Eye (tissue), 1 donor: ENCODE measurements around the gene CLEC4A.
"Not testable (repeated sequence)": the region's sequence is repeated elsewhere in the genome, so short reads cannot be mapped to it uniquely, and the experiment has no call there.

Source experiments
- DNase-seq: peaks from one replicate; pipeline ENCODE4 v3.0.0-alpha.2; 2015

The CLEC4A gene

DNA sequence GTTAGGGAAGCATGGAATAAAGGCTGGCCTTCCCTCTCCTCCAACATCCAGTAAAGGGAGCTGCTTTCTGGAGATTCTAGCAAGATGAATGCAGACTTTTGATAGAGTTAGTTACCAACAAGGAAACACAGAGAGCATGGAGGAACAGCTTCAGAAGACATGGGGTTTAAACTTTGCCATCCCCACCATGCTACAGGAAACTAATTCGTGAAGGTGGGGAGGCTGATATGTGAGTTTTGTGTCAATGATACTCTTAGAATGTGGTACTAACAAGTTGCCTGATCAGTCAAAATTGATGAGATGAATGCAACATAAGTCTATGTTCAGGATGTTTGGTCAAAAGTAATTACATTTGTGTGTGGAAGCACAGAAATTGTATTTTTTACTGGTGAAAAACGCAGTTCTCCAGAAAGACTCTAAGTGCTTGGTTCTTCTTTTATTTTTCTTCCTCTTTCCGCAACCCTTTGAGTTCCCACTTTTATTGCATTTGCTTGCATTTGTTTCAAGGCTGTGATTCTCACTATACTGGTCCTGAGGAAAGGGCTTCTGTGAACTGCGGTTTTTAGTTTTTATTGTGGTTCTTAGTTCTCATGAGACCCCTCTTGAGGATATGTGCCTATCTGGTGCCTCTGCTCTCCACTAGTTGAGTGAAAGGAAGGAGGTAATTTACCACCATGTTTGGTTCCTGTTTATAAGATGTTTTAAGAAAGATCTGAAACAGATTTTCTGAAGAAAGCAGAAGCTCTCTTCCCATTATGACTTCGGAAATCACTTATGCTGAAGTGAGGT is at the start of gene CLEC4A:
Gene CLEC4A (plus strand): TSS at position 494 of the 789 bp plus-strand sequence. CDS start 262 bp downstream, at position 756.
- no peak for DNase-seq

- DNase-seq, result no peak
Measured at GRCh38 chr12:8075935-8076334, 47.5 kb upstream of the CLEC4A start.

DNA sequence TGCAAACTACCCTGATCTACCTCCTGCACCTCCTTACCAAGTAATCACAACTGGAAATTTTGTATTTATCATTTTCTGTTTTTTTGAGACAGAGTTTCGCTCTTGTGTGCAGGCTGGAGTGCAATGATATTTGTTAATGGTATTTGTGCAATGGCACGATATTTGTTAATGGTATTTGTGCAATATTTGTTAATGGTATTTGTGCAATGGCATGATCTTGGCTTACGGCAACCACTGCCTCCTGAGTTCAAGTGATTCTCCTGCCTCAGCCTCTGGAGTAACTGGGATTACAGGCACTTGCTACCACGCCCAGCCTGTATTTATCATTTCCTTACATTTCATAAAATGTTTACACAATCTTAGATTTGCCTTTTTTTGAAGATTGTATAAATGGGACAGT is 47.1 kb upstream of the CLEC4A start:
- no peak for DNase-seq

- DNase-seq, result no peak
Measured at GRCh38 chr12:8077207-8077606, 46.2 kb upstream of the CLEC4A start.

GRCh38 chr12:8078398-8078797 is 45.0 kb upstream of the CLEC4A start:
- peak; percentile 43 for DNase-seq

GRCh38 chr12:8078916-8079315 is 44.5 kb upstream of the CLEC4A start:
- no peak for DNase-seq

DNA sequence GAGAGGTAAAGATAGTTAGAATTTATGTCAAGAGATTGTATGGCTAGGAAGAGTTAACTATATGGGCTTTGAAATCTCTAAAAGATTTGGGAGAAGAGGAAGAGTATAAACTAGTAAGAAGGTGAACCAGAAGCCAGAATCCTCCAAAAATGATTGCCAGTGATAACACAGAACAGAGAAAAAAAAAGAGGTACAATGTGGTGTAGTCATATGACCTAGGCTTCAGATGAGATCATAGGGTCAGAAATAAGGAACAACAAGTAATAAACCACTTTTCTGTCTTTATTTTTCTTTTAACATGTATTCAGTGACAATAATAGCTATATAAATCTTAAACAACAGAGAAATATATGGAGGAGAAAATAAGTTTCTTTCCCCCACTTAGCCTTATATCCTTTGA is 43.3 kb upstream of the CLEC4A start:
- no peak for DNase-seq

DNA sequence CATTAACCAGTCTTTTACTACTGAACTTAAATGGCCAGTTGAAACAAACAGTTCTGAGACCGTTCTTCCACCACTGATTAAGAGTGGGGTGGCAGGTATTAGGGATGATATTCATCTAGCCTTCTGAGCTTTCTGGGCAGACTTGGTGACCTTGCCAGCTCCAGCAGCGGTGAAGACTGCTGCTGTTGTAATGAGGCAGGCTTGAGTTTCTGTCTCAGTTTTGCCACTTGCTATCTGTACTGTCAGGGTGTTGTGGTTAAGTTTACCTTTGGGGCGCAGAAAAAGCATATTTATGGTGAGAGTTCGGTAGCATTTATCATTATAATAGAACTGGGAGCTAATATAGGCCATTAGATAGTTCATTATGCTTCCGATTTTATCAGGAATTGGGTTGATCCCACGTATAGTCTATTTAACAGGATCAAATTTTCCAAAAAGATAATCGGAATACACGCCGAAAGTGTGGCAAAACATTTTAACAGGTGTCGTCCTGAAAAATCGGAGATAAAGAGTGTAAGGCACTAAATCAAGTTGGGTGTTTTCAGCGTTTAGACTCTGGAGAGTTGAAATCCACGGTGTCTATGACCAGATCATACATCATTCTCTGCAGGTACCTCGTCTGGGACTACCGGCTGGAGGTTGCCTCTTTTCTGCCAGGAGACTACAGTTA is 42.0 kb upstream of the CLEC4A start:
- no peak for DNase-seq

- DNase-seq, result no peak
Measured at GRCh38 chr12:8082808-8083100, 40.7 kb upstream of the CLEC4A start.

DNA sequence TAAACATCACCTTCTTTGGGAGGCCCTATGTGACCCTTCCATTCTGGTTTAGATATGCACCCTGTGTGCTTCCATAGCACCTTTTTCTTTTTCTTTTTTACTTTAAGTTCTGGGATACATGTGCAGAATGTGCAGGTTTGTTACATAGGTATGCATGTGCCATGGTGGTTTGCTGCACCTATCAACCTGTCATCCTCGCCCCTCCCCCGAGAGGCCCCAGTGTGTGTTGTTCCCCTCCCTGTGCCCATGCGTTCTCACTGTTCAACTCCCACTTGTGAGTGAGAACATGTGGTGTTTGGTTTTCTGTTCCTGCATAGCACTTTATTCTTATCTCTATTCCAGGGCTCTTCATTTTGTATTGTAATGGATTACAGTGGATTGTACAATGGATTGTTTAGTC is 39.1 kb upstream of the CLEC4A start:
- not testable (repeated sequence) for DNase-seq

DNA sequence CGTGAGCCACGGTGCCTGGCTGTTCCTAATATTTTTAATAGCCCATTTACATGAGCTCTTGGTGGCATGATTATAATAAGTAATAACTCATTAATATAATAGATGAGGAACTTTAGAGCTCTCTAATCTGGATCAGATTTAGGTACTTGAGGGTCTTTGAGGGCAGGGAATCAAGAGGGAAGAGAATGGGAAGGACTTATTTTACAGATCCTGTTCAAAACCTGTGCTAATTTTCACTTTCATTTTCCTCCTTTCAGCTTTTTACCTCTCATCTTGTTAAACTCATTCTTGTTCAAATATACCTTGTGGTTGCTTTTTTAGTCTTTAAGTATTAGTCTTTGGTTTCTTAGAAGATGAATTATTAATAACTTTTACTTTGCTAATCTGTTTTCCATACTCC is 35.8 kb upstream of the CLEC4A start:
- DNase-seq, result no peak

- no peak for DNase-seq
Measured at GRCh38 chr12:8088574-8088973, 34.8 kb upstream of the CLEC4A start.

DNA sequence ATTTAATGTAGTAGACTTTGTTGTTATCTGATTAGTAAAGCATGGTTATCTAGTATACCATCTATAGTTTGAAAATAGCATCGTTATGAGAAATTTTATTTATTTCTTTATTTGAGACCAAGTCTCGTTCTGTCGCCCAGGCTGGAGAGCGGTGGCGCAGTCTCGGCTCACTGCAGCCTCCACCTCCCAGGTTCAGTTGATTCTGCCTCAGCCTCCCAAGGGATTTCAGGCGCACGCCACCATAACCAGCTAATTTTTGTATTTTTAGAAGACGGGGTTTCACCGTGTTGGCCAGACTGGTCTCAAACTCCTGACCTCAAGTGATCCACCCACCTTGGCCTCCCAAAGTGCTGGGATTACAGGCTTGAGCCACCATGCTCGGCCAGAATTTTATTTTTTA is 34.1 kb upstream of the CLEC4A start:
- not testable (repeated sequence) for DNase-seq

GRCh38 chr12:8089716-8090115 is 33.7 kb upstream of the CLEC4A start:
- no peak for DNase-seq

DNA sequence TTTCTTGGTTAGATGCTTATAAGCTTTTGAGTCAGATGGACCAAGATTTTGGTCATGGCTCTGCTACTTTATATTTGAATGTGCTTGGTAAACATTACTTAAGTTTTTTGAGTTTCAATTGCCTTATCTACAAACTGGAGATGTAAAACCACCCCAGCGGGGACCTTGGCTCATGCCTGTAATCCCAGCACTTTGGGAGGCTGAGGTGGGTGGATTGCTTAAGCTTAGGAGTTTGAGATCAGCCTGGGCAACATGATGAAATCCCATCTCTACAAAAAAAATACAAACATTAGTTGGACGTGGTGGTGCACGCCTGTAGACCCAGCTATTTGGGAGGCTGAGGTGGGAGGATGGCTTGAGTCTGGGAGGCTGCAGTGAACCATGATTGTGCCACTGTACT is 30.1 kb upstream of the CLEC4A start:
- no peak for DNase-seq

DNA sequence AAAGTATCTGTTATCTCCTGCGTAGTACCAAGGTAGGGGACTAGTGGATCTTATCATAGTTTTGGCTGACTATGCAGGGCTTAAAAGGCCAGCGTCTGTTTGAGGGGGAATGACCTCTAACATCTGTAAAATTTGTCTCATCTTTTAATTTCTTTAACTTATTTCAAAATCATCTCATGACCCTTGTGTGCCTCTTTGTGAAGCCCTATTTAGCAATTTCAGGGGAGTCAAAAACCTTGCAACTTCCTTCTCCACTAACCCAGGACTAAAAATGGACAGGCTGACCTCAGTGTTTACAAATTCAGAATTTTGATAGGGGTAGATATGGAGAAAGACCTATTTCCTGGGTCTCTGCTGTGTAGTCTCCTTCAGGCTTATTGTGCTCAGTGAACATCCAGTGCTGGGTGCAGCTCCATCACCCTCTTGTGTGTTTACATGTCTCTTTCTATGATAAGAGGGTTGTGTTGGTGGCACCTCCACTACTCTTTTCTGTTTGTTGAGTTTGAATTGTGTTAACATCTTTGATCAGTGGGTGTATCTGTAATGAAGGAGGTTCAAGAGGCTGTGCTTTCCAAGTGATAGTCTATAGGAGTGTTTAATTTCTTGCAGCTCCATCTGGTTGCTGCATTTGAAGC is 27.0 kb upstream of the CLEC4A start:
- DNase-seq, result no peak

- DNase-seq, result no peak
Measured at GRCh38 chr12:8099235-8099634, 24.2 kb upstream of the CLEC4A start.

- peak; percentile 89 for DNase-seq
Measured at GRCh38 chr12:8108808-8109398, 14.5 kb upstream of the CLEC4A start.

- DNase-seq, result not testable (repeated sequence)
Measured at GRCh38 chr12:8113117-8113516, 10.3 kb upstream of the CLEC4A start.

DNA sequence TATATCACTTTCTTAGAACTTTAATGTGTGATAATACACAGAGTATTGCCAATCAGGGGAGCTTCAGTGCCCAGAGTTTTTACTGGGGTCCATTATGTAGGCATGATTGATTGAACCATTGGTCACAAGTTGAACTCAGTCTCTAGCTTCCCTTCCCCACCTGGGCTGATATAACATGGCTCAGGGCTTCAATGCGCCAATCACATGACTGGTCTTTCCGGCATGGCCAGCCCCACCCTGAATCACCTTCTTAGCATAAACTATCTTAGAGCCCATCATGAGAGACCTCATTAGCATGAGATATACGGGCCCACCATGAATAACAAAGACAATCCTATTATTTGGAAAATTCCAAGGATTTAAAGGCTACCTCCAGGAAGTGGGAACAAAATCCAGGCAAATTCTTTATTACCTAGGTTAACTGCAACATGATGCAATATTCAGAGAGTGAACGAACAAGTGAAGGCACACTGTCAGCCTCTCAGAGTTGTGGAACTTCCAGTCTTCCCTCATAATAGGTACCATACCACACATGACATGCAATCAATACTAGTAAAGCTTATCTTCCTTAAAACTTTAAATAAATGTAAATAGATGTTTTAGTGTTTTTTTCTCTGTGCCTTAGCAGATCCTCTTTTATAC is 3.2 kb upstream of the CLEC4A start:
- DNase-seq, result no peak

DNA sequence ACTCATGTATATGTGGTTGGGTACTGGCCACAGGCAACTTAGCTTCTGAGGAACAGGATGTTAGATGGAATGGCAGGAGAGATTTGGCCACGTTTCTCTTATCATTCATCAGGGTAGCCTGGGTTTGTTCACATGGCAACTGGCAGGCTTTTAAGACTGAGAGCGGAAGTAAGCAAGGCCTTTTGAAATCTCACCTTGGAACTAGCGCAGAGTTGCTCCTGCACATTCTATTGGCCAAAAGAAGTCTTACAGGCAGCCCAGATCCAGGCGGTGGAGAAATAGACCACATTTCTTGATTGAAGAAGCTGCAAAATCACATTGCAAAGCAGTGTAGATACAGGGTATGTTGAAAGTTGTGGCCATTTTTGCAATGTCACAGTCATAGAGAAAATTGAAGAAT is 3.7 kb downstream of the CLEC4A start:
- DNase-seq, result no peak

DNA sequence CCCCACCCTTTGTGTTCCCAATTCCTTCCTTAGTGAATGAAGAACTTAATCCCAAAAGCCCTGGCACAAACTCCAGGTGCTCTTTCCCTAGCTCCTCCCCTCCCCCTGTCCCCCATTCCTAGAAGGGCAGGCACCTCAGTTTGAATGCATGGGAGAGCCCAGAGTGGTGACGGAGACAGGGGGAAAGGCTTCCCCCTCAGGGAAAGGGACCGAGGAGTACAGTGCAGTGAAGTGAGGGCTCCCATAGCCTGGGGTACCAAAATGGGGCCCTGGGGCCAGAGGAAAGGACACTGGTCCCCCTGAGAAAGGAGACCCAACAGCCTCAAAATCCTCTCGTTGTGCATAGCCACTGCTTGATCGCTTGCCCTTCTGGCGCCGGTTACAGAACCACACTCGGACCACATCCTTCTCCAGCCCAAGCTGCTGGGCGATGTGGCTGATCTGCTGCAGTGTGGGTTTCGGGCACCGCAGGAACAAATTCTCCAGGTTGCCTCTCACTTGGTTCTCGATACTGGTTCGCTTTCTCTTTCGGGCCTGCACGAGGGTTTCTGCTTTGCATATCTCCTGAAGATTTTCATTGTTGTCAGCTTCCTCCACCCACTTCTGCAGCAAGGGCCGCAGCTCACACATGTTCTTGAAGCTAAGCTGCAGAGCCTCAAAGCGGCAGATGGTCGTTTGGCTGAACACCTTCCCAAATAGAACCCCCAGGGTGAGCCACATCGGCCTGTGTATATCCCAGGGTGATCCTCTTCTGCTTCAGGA is 10.4 kb downstream of the CLEC4A start:
- not testable (repeated sequence) for DNase-seq
